ENCODE data around the gene CADM2.
"Not testable (repeated sequence)": the region's sequence is repeated elsewhere in the genome, so short reads cannot be mapped to it uniquely, and the experiment has no call there.

CADM2 gene

DNA sequence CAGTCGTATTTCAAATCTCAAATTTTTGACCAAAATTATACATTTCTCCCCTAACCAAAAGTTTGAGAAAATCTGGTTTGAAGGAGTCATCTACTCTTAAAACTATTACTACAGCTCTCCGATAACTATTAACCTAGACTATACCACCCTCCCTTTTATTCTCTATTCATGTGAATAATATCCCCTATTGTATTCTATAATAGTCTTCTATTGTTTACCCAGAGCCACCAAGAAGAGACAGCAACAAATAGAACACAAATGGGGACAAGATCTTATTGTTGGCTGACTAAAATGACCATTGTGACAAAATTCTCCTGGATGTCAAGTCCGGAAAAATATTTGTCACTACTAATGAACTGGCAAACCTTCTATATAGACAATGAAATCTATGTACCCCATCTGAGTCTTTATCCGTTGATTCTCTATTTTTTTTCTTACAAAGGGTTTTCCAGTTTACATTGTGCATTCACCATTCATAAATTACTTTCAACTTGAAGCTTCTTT lies 618.0 kb downstream of the CADM2 start:
- no peak for DNase-seq

DNA sequence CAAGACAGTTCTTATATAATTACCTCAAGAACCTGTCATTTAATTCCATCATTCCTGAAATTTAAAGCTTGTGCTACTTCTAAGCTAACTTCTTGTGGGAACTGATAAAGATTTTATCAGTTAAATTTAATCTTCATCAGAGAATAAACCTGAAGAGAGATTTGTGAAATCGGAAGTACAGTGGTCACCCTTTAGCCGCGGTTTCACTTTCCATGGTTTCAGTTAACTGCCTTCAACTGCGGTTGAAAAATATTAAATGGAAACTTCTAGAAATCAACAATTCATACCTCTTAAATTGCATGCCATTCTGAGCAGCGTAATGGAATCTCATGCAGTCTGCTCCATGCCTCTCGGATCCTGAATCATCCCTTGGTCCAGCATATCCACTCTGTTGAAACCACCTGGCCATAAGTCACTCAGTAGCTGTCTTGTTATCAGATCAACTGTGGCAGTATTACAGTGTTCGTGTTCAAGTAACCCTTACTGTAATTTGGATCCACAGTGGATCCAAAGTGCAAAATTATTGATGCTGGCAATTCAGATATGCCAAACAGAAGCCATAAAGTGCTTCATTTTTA lies 626.1 kb downstream of the CADM2 start:
- no peak for DNase-seq

DNA sequence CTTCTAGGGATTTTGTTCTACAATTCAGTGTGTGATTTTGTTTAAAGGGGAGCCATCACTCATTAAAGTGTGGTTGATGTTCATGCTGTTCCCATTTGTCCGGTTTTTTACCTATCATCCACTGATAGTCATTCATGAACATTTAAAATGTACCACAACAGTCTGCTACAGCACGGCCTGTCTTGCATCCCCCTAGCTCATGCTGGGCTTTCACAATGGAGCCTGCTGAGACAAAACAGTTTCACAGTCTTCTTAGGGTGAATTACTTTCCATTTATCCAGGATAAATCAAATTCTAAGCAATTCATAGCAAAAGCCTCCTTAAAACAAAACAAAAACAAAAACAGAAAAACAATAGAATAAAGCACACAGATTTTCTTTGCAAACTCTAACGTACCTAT lies 627.2 kb downstream of the CADM2 start:
- no peak for DNase-seq

DNA sequence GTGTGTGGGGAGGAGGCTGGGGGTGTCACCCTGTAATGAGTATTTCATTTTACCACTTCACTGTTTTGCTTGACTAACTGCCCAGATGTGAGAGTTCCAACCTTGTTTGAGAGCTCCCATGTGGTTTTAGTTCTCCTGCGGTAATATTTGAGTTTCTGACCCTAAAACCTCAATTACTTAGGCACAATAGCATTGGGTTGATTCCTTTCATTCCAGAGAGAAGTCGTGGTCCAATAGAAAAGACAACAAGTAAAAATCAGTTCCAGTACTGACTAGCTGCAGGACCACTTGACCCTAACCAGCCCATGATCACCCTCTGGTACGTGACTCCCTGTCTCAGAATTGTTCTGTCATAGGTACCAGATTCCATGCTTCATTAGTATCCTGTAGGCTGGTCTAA lies 630.4 kb downstream of the CADM2 start:
- DNase-seq, result no peak

DNA sequence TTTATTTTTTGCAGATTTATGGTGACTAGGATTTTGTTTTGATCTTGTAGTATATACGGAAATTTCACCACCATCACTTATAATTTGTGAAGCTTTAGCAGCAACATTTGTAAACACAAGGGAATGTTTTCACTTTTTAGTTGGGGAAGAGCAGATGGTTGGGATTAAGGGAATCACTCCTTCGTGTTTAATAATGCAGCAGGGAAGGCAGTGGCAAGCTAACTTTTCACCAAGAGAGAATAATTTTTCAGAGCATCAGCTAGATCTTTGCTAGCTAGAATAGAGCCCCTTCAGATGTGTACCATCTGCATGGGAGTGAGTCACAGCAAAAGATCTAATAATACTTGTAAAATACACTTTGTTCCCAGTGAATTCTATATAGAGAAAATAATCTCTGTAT lies 632.7 kb downstream of the CADM2 start:
- DNase-seq, result no peak

DNA sequence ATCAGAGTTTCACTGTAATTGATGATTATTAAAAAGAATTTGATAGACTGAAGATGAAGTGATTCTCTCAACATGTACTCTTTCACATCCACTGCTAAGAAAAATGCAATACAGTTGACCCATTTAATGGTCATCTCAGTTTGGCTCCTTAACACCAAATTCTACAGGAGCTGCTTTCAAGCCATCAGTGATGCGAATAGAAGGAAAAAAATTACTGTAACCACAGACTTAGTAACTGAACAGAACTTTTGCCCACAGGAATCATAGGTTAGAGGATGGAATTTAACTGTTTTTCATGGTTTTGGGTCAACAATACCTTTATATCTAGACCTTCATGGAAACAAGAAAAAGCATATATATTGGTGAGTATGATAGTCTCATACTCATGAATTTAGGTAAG lies 633.5 kb downstream of the CADM2 start:
- no peak for DNase-seq

DNA sequence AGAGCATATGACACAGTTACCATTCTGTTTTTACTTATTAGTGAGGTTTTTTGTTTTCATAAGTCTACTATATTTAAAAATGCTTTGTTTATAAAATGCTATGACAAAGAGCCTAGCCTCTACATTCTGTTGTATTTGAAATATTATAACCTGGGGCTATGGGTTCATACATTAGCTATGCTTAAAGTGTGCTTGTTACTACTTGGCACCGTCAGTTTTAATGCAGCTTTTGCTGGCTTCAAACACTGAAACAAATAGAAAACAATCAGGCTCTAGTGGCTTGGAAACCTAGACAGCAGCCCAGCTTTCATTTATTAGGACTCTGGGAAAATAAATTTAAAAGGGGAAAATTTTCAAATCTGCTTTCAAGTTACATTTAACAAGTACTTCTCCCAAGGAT lies 635.9 kb downstream of the CADM2 start:
- no peak for DNase-seq

DNA sequence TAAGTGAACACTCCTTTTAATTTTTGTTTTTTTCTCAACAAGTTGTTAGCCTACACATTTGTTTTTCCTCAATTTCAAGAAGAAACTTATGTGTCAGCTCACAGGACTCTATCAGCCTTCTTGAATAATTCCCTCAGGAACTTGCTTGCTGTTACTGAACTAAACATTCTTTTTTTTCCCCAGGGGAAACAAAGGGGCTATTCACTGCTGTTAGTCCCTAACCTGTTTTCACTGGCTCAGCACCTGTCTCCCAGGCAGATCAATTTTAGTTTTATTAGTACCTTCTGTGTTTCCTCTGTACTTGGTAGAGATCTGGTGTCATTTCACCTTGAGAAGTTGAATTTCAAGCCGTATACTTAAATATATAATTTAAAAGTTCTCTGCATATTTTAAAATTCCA lies 644.6 kb downstream of the CADM2 start:
- no peak for DNase-seq

DNA sequence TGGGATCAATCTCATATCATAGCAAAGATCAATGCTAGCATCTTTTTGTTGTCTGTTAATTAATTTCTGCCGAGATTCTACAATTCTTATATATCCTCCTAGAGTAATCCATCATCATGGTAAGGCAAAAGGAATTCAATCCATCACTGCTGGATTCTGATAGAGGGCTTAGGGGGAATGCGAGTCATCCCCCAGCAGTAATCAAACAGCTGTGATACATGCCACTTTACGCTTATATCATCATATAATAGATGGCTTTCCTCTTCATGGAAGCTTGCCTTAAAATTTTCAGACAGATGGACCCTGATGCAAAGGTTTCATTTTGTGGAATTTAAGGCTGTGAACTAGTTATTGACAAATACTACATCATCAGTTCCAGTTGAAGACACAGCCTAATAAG lies 645.9 kb downstream of the CADM2 start:
- DNase-seq, result no peak

DNA sequence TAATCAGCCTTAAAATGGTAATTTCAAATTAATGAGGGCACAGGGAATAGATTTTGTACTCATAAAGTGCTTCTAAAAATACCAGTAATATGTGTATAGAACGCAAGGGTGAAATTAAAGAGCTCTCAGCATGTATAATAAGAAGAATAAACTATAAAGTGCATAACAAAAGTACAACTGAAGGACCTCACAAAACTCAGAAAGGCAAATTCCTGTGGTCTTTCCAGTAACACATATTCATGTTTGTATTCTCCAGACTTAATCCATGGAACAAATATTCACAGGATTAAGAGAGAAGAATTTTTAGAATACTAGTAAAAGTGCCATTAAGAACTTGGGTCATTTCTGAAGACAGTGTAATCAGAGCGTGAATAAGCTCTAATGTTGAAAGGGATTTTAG lies 646.3 kb downstream of the CADM2 start:
- no peak for DNase-seq

DNA sequence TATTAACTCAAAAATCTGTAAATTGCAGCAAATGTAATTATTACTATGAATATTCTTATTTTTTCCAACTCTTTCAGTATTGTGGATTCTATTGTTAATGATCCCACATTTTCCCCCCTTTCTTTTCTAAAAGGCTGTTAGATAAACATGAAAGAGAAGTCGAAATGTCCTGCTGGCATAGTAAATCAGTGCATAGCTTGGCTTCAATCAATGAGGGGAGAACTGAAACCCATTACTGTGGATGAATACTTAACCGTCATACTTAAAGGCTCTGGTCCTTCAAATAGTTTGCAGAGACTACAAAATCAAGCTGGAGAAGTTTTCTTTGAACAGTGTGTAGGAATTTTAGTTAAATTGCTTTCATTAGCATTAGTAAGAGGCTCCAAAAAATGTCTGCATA lies 667.9 kb downstream of the CADM2 start:
- no peak for DNase-seq

DNA sequence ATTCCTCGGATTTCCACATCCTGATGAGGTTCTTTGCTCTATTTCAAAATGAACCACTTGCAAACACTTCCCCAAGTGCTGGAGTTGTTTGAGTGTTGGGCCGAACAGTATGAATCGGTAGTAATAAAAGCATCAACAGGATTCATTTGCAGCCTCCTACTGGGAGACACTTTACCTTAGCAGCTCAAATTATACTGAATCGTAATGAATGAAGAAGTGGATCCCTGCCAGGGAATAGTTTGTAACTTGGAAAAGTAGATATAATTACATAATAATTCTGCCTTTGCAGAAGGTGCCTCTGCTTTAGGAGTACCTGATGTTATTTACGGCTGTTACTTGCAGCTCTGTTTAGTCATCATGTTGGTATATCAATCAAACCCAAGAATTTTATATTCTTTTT lies 669.1 kb downstream of the CADM2 start:
- DNase-seq, result no peak

DNA sequence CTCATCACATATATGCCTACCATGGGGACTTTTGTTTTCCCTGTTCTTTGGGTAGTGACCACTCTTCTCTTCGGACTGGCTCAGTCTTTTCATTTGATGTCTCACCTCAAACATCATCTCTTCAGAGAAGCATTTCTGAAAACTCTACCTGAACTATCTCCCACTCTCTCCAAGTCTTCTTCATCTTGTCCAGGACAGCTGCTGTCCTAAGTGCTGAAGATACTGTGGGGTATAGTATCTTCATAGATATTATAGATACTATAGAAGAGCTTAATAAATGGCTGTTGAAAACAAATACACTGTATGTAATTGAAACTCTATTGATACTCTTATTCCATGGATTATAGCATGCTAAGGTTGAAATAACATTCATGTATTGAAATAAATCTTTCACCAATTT lies 672.3 kb downstream of the CADM2 start:
- no peak for DNase-seq

DNA sequence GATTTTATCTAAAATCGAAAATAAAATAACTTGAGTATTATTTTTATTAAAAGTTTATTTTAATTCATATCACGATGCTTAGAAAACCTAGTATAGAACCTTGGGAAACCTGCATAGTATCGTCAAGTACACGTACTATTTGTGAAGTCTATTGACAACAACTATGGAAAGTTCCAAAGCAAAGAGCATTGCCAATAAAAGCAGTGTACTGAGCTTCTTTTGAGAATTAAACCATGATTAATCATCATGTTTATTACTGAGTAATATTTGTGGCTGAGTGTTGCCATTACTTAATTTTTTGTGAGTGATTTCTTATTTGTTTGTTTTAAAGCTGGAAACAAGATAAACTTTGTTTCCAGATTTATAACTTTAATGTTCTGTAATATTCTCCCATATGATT lies 674.1 kb downstream of the CADM2 start:
- no peak for DNase-seq

DNA sequence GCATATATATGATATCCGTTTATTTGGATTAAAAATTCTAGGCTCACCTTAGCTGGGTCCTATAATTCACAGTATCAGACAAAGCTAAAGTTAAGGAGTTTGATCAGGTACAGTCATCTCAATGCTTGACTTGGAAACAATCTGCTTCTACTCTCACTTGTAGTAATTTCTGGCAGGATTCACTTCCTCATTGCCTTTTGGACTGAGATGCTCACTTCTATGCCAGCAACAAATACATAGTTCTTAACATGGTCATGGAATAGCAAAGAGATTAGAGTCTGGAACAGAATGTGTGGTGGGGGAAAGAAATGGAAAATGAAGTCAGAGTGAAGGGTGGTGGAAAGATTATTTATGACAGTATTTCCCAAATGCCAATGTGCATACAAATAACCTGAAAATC lies 693.6 kb downstream of the CADM2 start:
- no peak for DNase-seq

DNA sequence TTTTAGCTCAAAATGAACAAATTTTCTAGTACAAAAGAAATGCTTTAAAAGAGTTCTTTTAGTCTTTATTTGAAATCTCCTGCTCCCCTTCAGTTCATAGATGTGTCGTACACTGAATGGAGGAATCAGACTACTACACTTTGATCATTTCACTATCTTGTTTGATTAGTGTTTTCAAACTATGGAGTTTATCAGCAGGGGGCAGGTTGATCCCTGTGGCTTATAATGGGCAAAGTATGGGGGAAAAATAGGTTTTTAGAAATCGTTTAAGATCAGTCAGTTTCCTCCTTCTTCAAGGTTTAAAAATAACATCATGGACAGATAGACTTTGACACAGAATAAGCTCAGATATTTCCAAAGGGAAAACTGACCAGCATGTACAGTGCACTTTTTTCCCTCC lies 701.7 kb downstream of the CADM2 start:
- DNase-seq, result no peak

DNA sequence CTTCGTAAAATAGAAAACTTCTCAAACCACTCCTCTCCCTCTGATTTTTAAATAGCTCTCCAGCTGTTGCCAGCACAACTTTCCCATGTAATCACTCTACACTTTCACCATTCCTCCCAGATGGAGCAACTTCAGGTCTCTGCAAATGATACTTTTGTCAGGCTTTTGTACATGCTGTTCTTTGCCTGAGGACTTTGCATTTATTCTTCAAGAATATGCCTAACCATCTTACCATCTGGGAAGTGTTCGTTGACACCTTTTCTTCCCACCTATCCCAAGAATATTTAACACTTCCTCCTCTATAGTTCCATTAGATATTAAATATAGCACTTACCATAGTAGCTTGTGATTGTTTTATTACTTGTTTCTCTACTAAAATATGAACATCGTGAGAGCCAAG lies 703.7 kb downstream of the CADM2 start:
- no peak for DNase-seq

DNA sequence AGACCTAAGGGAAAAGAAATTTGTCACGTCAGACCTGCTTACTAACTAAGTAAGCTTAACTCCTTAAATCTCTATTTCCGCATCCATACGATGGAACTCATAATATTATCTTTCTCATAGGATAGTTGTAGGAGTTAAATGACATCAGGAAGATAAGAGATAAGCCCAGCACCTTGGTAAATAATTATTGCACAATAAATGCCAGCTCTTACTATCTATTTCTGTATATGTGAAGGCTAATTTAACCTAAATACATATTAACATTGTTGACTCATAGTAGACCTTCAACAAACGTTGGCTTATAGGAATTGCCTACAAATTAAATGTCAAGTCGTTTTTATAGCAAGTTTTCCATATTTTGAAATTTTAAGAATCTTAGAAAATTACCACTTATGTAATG lies 709.0 kb downstream of the CADM2 start:
- no peak for DNase-seq

DNA sequence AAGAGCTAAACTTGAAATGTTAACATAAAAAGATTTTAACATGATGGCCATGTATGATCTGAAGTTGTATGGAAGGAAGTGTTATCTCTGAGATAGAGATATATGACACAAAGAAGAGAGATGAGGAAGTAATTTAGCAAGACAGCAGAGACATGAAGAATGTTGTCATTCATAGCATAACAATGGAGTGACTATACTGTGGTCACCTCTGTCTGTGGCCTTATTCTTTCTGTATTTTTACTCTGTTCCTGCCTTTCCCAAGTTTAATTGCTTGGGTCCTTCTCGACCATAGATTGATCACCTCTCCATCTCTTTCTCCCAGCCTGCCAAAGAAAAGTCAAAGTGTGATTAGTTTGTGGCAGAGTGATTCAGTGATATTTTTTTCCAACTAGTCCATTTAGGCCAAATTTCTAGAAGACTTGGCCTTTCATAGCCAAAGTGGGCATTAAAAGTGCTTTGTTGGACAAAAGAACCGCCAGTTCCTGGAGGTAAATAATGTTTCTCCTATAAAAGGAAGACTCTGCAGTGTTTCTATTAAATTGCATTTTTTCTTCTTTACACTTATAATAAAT lies 711.9 kb downstream of the CADM2 start:
- DNase-seq, result no peak

DNA sequence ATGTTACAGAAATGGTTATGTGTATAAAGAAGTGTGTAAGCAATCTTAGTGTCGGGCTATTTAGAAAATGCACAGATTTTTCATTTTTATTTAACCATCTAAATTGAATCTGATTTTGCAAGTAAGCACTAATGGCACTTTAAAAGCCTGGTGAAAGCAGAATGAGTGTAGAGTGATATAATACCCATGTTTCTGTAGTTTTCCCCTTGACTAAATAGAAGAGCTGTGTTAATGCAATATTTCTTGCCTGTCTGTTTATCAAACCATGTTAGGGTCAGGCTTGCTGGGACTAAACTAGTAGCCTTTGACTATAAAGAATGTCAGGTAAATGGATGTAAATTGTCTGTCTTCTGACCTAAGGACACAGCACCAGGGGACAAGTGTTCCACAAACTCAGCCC lies 714.0 kb downstream of the CADM2 start:
- DNase-seq, result no peak

DNA sequence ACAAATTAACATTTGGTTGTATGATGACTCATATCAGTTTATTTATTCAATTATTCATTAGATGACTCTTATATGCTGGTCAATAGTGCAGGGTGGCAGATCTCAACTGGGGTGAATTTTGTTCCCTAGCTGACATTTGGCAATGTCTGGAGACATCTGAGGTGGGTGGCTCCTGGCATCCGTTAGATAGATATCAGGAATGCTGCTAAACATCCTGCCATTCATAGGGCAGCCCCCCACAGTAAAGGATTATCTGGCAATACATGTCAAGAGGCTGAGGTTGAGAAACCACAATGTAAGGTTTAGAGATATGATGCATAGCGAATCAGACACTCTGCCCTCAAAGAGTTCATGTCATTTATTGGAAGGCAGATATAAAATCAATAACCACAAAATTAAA lies 719.9 kb downstream of the CADM2 start:
- DNase-seq, result no peak

DNA sequence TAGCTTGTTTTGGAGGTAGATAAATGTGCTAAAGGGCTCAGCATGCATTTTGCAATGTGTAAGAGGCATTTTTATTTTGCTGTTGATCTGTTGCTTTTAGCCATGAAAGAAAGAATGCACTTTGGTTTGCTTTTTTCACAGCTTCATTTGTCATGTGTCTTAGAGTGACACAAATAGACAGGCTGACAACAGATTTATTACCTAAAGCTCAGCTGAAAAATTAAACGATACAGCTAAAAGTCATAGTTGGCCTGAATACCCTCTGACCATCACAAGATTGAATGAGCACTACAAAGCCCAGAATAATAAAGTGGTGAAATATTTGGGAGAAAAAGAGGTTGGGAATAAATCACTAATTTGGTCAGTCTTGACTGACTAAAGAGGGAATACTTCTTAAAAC lies 723.1 kb downstream of the CADM2 start:
- no peak for DNase-seq

DNA sequence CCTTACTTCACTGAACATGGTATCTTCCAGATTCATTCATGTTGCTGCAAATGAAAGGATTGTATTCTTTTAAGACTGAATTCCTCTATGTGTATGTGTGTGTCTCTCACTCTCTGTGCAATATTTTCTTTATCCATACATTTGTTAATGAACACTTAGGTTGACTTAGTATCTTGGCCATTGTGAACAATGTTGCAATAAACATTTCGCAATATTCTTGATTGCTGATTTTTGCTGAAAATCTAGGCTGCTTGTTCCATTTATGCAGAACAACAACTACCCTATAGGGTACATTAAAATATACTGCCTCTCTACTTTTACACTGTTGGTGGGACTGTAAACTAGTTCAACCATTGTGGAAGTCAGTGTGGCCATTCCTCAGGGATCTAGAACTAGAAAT lies 732.4 kb downstream of the CADM2 start:
- no peak for DNase-seq

DNA sequence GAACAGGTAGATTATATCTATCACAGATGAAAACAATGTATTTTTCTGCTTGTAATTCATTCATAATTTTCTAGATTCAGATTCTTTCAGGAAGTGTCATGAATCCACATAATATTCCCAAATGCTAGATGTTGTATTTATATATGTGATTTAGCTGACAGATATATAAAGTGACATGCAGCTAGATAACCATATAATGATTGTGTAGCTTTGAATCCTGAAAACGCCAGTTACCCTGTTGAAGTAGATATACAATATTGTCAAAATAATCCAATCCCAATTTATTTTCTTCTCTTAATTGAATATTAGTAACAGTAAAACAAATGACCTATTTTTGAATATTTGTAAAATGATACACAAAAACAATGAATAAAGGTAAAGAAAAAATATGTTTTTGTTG lies 738.4 kb downstream of the CADM2 start:
- DNase-seq, result no peak

DNA sequence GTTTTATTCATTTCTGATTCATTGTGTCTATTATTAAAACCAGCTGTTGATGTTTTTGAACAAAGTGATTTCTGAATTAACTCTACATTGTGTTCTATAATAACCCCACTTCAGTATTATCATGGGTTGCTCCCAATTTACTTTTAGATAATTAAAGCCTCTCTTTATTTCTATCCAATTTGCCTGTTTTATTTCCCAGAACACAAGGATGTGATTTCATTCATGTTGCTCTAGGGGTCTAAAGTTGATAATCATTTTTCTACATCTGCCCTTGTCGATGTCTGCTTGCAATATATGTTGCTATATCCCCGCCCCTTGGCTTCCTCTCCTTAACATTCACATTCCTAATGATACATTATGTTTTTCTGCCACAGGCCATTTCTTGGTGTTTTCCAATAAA lies 747.3 kb downstream of the CADM2 start:
- DNase-seq, result no peak

DNA sequence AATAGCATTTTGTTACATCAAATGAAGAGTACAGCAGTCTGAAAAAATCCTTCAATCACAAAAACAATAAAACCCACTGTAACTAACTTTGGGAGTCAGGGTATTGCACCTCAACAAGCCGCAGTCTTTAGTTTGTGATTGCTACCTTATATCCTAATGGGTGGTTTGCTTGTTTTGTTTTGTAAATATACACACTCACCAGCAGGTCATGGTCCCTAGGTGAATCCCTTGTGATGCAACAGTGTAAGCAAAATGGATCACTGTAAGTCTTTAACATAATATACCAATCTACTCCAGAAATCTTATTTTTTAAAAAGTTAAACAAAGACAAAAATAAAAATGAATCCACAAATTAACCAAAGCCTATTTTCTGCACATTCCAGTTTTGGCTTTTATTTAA lies 749.5 kb downstream of the CADM2 start:
- not testable (repeated sequence) for DNase-seq
